Measurements from ENCODE around the gene FTL. TPM values are rescaled to one million over a fixed set of nuclear protein-coding genes. Genes with fewer than 3 reads are reported as not detected.

Gene FTL
- total and polyA plus RNA-seq, 2 donors (not counting 3 experiments of a cell fraction or from before 2014, with no cell fraction given), result 1,937 to 2,748 TPM

- Histone ChIP-seq H3K4me2 (ENCODE audit: insufficient read depth, low read length) (no peak overlapping the region), H3K4me1 (ENCODE audit: control insufficient read depth, extremely low read depth, insufficient read depth, low read length) (peaks cover 9% of the 10 kb centered on the region), H3K36me3 (ENCODE audit: control insufficient read depth in 2 of 2, extremely low read depth in 1 of 2, insufficient read depth in 2 of 2, low read length in 2 of 2) (no peaks in the 10 kb centered on the region), H4K20me1 (replicated peaks; ENCODE audit: control insufficient read depth, extremely low read depth, insufficient read depth, low read length) (no peaks in the 10 kb centered on the region), H3K4me3 (replicated peaks in 1 of 3; ENCODE audit: insufficient read depth in 1 of 3, low read depth in 1 of 3, low read length in 3 of 3) (no peak overlapping the region), H3K27me3 (ENCODE audit: control insufficient read depth in 2 of 2, insufficient read depth in 2 of 2, low read length in 2 of 2) (peaks cover 2 to 8% of the 10 kb centered on the region in 2 experiments), H3K9me1 (replicated peaks; ENCODE audit: control insufficient read depth, extremely low read depth, insufficient read depth, low read length) (no peaks in the 10 kb centered on the region), H3K79me2 (ENCODE audit: control insufficient read depth, insufficient read depth, low read length) (no peaks in the 10 kb centered on the region), H3K9ac (replicated peaks; ENCODE audit: extremely low read depth, insufficient read depth, low read length) (no peak overlapping the region), H3K27ac (ENCODE audit: insufficient read depth, low read depth, low read length) (no peak overlapping the region), H3K9me3 (replicated peaks; ENCODE audit: control insufficient read depth, insufficient read depth, low read length) (no peaks in the 10 kb centered on the region), H2AFZ (ENCODE audit: low read depth, low read length) (no peak overlapping the region)
- FAIRE-seq (no peak), DNase-seq (ENCODE audit: low read depth, low spot score) (no peak)
- ChIA-PET CTCF (no interaction called here), POLR2A (no interaction called here)
- TF ChIP-seq, protein P1, sequence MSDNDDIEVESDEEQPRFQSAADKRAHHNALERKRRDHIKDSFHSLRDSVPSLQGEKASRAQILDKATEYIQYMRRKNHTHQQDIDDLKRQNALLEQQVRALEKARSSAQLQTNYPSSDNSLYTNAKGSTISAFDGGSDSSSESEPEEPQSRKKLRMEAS (IDR thresholded peaks at IDR 0.05; ENCODE audit: insufficient read depth, insufficient read length), result no peak
- TF ChIP-seq CTCF (IDR thresholded peaks at IDR 0.05; ENCODE audit: extremely low read depth in 1 of 2, insufficient read depth in 1 of 2, low read depth in 1 of 2, low read length in 2 of 2) (no peak), EZH2 (IDR thresholded peaks at IDR 0.05; ENCODE audit: borderline replicate concordance, low read depth, low read length, severe bottlenecking) (no peak), POLR2A (IDR thresholded peaks at IDR 0.05; ENCODE audit: low read depth, low read length) (no peak), MYC (IDR thresholded peaks at IDR 0.05; ENCODE audit: low read depth, low read length) (no peak), GATA2 (IDR thresholded peaks at IDR 0.05; ENCODE audit: insufficient read depth, insufficient read length, low read depth, low read length) (no peak), POLR2AphosphoS5 (IDR thresholded peaks at IDR 0.05; ENCODE audit: insufficient read depth, low read depth, low read length) (no peak), FOS (IDR thresholded peaks at IDR 0.05; ENCODE audit: borderline replicate concordance, insufficient read depth, low read length) (no peak), JUN (IDR thresholded peaks at IDR 0.05; ENCODE audit: borderline replicate concordance, insufficient read depth, insufficient read length, low read depth) (no peak)
- BruUV-seq (replicated peaks), result no TSS peak
- intact Hi-C loops (cut with micrococcal nuclease) (no loop called here), dilution Hi-C loops (cut with MboI; ENCODE audit: extremely low pct_ligation_motif_present, low sequenced_read_pairs) (no loop called here)
Measured at GRCh38 chr19:48934837-48935236, 30.3 kb upstream of the FTL start.
